Ishikawa (cell line): ENCODE results near the gene ELF1.

ENCODE experiments used
- CEBPB ChIP-seq: IDR thresholded peaks from 2 replicates; pipeline ENCODE4 v1.6.1; 2012
- CREB1 ChIP-seq: IDR thresholded peaks from 2 replicates; pipeline ENCODE4 v1.6.1; 2012; ENCODE audit warnings: low read depth
- EGR1 ChIP-seq: IDR thresholded peaks from 2 replicates; pipeline ENCODE4 v1.6.1; 2012
- FOXM1 ChIP-seq: IDR thresholded peaks from 2 replicates; pipeline ENCODE4 v1.6.1; 2012; ENCODE audit warnings: low read depth, borderline replicate concordance
- NFIC ChIP-seq: IDR thresholded peaks from 2 replicates; pipeline ENCODE4 v1.6.1; 2012
- RAD21 ChIP-seq: IDR thresholded peaks from 2 replicates; pipeline ENCODE4 v1.6.1; 2012; ENCODE audit warnings: low read depth
- TAF1 ChIP-seq: IDR thresholded peaks from 2 replicates; pipeline ENCODE4 v1.6.1; 2012; ENCODE audit warnings: low read depth, mild to moderate bottlenecking
- YY1 ChIP-seq: IDR thresholded peaks from 2 replicates; pipeline ENCODE4 v1.6.1; 2012; ENCODE audit warnings: low read depth
- TF ChIP-seq, protein P1 (sequence below): IDR thresholded peaks from 2 replicates; pipeline ENCODE4 v1.6.1; 2012; ENCODE audit warnings: low read depth, mild to moderate bottlenecking
- TF ChIP-seq, protein P2 (sequence below): IDR thresholded peaks from 2 replicates; pipeline ENCODE4 v1.6.1; 2012
- TF ChIP-seq, protein P3 (sequence below): IDR thresholded peaks from 2 replicates; pipeline ENCODE4 v1.6.1; 2012

DNA sequence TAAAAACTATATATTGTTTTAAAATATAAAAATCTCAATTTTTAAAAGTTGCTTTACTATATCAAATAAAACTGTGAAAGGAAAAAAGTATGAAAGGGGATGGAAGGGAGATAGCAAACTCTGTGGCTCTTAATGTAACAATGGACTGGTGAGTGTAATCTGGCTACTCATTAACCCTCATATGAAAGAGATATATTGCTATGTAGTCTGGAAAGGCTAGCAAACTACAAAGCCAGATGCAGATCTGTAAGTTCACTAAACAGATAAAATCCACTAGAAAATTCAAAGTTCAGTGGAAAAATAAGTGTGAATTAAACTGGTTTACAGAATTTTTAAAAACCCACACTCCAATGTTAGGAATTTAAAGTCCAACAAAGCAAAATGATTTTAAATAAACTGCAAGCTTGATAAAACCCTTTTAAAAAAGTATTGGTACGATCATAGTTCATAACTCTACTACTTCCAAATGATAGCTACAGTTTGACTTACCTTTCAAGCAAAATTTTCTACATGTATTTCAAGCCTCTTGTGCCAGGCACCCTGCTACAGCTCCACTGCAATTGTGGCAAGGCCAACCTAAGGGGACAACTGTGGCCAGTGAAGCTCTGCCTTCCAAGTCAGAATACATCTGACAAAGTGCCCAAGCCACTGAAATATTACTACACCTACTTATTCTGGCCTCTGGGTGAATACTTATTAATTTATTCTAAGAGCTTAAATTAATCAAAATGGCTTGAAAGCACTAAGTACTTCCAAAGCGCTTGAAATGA, 647 bp upstream of the ELF1 start:
- no peak for TF ChIP-seq NFIC
- TF ChIP-seq, protein P1, sequence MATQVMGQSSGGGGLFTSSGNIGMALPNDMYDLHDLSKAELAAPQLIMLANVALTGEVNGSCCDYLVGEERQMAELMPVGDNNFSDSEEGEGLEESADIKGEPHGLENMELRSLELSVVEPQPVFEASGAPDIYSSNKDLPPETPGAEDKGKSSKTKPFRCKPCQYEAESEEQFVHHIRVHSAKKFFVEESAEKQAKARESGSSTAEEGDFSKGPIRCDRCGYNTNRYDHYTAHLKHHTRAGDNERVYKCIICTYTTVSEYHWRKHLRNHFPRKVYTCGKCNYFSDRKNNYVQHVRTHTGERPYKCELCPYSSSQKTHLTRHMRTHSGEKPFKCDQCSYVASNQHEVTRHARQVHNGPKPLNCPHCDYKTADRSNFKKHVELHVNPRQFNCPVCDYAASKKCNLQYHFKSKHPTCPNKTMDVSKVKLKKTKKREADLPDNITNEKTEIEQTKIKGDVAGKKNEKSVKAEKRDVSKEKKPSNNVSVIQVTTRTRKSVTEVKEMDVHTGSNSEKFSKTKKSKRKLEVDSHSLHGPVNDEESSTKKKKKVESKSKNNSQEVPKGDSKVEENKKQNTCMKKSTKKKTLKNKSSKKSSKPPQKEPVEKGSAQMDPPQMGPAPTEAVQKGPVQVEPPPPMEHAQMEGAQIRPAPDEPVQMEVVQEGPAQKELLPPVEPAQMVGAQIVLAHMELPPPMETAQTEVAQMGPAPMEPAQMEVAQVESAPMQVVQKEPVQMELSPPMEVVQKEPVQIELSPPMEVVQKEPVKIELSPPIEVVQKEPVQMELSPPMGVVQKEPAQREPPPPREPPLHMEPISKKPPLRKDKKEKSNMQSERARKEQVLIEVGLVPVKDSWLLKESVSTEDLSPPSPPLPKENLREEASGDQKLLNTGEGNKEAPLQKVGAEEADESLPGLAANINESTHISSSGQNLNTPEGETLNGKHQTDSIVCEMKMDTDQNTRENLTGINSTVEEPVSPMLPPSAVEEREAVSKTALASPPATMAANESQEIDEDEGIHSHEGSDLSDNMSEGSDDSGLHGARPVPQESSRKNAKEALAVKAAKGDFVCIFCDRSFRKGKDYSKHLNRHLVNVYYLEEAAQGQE, result no peak
- no peak for TF ChIP-seq EGR1
- no peak for TF ChIP-seq CREB1
- TF ChIP-seq, protein P2, sequence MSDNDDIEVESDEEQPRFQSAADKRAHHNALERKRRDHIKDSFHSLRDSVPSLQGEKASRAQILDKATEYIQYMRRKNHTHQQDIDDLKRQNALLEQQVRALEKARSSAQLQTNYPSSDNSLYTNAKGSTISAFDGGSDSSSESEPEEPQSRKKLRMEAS, result no peak
- no peak for TF ChIP-seq YY1
- no peak for TF ChIP-seq RAD21
- TF ChIP-seq, protein P3, sequence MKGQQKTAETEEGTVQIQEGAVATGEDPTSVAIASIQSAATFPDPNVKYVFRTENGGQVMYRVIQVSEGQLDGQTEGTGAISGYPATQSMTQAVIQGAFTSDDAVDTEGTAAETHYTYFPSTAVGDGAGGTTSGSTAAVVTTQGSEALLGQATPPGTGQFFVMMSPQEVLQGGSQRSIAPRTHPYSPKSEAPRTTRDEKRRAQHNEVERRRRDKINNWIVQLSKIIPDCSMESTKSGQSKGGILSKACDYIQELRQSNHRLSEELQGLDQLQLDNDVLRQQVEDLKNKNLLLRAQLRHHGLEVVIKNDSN, result no peak
- TF ChIP-seq TAF1, result no peak
- no peak for TF ChIP-seq CEBPB
- no peak for TF ChIP-seq FOXM1
